Measurements from ENCODE around the gene PGPEP1.
"Not testable (repeated sequence)": the region's sequence is repeated elsewhere in the genome, so short reads cannot be mapped to it uniquely, and the experiment has no call there.

The PGPEP1 gene

DNA sequence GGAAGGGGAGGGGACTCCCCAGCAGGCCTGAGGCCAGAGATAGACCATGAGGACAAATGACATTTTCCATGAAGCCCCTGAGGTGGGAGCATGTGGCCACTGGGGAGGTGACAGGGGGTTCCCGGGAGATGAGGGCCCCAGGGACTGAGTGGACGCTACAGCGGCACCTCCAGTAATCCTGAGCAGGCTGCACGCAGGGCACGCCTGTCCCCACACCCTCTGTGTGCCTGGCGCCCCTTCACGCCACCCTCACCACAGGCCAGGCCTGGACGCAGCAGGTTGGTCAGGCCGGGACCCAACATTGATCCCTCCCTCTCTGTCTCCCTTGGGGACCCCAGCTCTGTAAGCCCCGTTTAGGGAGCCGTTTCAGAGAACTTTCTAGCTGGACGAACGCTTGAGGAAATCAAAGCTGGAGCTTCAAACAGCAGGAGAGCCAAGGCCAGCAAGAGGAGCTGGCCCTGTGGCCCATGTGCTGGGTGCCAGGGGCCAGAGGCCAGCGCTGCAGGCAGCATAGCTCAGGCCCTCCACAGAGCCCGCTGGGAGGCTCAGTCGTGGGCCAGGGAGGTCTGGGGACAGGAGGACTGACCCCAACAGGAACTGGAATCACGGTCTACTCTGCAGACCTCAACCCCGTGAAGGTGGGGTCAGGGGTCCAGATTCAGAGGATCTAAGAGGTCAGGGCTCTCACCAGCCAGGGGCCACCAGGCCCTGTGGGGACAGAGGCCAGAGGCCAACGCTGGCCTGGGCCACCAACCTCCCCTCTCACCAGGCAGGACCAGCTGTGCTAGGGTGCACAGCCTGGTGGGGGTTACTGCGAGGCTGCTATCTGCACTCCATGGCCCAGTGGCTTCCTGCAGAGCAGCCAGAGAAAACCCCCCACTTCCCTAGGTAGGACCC, 32.1 kb upstream of the PGPEP1 start:
- no peak for DNase-seq (ENCODE audit: low read depth)

- no peak for DNase-seq (ENCODE audit: low read depth)
These were observed 31.5 kb upstream of the PGPEP1 start for GRCh38 chr19:18308948-18309325.

DNA sequence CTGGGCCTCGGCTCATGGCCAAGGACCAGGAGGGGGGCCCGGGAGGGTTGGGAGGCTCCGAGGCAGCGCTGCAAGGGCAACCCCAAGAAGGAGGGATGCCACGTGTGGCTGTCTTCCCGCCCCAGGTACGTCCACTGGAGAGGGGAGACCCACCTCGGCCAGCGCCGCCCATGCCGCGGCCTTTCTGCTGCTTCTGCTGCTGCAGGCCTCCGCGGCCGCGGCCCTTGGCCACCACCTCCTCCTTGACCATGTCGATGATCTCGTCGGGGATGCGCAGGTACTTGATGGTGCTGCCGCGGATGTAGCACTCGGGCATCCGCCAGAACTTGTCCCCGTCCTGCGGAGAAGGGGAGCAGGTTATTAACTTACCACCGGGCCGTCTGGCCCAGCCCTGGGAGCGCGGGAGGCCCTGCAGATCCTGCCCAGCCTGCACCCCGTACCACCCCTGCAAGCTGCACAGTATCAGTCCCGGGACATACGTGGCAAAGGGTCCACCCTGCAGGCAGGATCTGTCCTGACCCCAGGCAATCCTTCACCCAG, 30.8 kb upstream of the PGPEP1 start:
- DNase-seq (ENCODE audit: low read depth) = no peak

DNA sequence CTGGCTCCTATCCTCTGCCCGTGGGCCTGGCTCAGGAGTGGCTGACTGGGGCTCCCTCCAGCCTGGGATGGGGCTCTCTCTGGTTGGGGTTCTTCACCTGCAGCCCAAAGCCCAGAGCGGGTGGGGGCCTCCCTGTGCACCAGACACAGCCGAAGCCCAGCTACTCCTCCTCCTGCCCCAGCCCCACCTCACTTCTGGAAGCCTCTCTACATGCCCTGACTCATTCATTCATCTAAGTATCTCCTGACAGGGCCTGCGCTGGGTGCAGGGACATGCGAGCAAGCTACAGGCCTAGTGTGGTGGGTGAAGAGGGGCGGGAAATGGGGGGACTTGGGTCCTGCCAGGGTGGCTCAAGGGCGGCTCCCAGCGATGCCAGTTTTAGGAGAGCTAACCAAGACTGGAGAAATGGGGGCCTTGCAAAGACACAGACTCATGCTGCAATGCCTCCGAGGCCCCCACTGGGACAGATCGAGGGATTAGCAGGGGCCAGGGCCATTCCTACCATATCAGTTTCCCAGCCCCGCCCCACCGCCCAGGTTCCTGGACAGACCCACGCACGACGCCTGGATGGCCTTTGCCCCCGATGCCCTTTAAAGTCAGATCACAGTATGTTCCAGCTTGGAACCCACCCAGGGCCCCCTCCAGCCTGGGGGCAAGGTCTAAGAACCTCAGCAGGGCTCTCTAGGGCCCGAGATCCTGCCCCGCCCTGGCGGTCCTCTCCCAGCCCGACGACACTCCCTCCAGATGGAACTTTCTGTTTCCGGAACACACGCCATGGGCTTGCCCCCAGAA, 30.1 kb upstream of the PGPEP1 start:
- DNase-seq (ENCODE audit: low read depth) = no peak

GRCh38 chr19:18310966-18311365, 29.4 kb upstream of the PGPEP1 start:
- DNase-seq (ENCODE audit: low read depth) = no peak

- no peak for DNase-seq (ENCODE audit: low read depth)
These were observed 28.8 kb upstream of the PGPEP1 start for GRCh38 chr19:18311502-18312091.

- no peak for DNase-seq (ENCODE audit: low read depth)
These were observed 28.3 kb upstream of the PGPEP1 start for GRCh38 chr19:18312092-18312534.

DNA sequence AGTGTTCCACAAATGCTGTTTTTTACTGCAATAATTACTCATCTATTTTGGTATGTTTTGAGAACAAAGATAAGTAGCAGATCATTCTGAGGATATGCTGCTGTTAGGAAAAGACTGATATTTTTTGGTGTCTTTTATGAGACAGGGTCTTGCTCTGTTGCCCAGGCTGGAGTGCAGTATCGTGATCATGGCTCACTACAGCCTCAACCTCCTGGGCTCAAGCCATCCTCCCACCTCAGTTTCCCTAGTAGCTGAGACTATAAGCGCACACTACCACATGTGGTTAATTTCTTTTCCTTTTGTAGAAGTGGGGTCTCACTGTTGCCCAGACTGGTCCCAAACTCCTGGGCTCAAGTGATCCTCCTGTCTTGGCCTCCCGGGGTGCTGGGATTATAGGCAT, 27.0 kb upstream of the PGPEP1 start:
- DNase-seq (ENCODE audit: low read depth) = no peak

GRCh38 chr19:18317961-18318800, 22.2 kb upstream of the PGPEP1 start:
- no peak for DNase-seq (ENCODE audit: low read depth)

- DNase-seq (ENCODE audit: low read depth) = no peak
These were observed 20.7 kb upstream of the PGPEP1 start for GRCh38 chr19:18319591-18320135.

GRCh38 chr19:18320865-18321733, 19.3 kb upstream of the PGPEP1 start:
- no peak for DNase-seq (ENCODE audit: low read depth)

DNA sequence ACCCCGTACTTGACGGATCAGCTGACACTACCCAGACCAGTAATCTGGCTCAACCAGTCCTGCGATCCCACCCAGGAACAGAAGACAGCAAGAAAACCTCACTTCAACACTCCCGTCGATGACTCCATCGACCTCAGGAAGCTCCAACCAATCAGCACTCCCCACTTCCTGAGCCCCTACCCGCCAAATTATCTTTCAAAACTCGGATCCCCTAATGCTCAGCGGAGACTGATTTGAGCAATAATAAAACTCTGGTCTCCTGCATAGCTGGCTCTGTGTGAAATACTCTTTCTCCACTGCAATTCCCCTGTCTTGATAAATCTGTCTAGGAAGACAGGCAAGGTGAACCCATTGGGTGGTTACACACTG, 18.7 kb upstream of the PGPEP1 start:
- DNase-seq (ENCODE audit: low read depth) = no peak

DNA sequence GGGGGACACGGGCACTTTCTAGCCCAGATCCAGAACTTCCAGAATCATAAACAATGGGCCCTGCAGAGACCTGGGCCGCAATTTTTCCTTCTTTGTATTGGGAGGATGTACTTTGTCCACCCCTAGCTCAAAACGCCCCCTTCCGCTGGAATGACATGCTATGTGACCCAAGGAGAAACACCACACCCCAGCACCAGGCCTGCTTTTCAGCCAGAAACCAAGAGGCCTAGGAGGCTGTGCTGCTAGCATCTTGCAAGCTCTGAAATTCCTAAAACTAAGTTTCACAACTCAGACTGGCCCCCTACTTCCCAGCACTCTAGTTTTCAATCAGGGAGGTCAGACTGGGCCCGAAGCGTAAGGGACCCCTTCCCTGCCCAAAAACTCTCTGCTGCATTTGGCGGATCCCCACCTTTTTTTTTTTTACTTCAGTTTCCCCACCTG, 18.1 kb upstream of the PGPEP1 start:
- peak; percentile 29 for DNase-seq (ENCODE audit: low read depth)

DNA sequence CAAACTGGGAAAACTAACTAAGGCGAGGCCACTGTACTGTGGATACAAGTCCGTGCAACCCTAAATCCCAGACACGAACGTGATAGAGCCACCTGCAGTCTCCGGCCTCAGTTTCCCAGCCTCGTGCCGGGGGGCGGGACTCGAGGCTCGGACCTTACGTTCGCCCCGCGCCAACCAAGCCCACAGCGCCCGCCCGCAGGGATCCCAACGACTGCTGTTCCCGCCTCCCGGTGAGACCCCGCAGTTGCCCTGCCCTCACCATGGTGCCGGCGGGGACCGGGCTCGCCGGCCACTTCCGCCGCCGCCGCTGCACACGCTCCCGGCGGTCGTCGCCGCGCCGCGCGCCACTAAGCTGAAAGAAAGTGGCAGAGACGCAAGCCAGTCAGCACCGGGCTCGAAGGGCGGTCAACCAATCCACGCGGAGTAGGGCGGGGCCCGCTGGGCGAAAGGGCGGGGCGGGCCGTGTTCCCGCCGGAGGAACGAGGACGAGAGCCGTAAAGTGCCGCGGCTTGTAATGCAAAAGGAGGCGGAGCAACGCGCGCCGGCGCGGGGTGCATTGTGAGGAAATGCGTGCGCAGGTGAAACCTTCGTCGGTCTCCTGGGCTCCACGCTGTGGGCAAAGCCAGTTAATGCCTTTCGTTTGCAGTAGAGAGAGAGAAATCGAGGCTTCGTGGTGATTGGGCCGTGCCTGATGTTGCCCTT, 17.5 kb upstream of the PGPEP1 start, which contains the start of gene LSM4:
Gene LSM4, minus strand, starts transcription at position 318 of the 702 bp plus-strand sequence. Its CDS starts 56 bp downstream, at position 262.
- DNase-seq (ENCODE audit: low read depth) = peak; percentile 99

GRCh38 chr19:18324373-18324731, 16.0 kb upstream of the PGPEP1 start:
- not testable (repeated sequence) for DNase-seq (ENCODE audit: low read depth)

GRCh38 chr19:18326772-18327171, 13.6 kb upstream of the PGPEP1 start:
- no peak for DNase-seq (ENCODE audit: low read depth)

DNA sequence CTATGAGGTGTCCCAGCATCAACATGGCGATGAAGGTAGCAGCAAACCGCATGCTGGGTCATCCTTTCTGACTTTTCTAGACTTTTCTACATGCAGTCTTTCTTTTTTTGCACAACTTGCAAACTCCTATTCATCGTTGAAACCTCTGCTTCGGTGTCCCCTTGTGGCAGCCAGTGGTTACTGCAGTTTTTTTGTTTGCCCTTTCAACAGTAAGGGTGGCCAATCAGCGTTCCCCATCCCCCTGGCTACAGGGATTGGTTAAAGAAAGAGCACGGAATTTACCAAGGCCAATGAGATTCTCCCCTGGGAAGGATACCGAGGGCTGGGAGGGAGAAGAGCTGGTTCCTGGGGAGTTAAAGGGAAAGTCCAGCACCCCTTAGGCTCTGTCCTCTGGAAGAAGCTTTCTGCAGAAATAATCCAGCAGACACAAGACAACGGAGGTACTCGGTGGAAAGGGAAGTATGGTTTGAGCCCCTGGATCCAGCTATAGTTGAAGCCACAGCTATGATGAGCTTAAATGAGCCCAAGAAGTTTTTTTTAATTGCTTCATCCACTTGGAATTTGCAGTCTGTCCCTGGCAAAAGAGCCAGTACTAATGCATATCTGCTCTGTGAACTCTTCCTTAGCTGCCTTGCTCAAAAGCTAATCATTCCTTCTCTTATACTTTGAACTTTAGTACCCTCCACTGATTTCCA, 11.9 kb upstream of the PGPEP1 start:
- DNase-seq (ENCODE audit: low read depth) = peak; percentile 71

DNA sequence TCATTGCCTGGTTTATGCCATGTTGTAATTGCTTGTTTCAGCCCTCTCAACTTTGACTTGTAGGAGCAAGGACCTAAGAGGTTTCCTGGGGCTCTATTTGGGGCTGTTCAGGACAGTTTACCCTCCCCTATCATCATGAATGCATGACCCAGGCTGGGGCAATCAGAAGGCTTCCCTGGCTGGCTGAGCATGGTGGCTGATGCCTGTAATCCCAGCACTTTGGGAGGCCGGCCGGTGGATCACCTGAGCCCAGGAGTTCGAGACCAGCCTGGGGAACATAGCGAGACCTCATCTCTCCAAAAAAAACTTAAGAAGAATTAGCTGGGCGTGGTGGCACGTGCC, 11.4 kb upstream of the PGPEP1 start:
- no peak for DNase-seq (ENCODE audit: low read depth)

- no peak for DNase-seq (ENCODE audit: low read depth)
These were observed 9.5 kb upstream of the PGPEP1 start for GRCh38 chr19:18330868-18331267.

Data from stimulated activated CD8-positive, alpha-beta memory T cell treated with anti-CD3 and anti-CD28 coated beads, Interleukin-4, amount 100 ng/mL, for 24 hours (primary cell).